RWPE1 (cell line): ENCODE results near the gene CYP2W1.

Experiments used
- CTCF ChIA-PET: fragments of 350-600 bp; sonication (Branson Sonifier 250); formaldehyde crosslinking; extraction: SDS; loops from one replicate; lab custom pipeline; 2021; lab: Yijun Ruan, JAX
- POLR2A ChIA-PET: fragments of 400-600 bp; formaldehyde crosslinking; extraction: SDS; loops from one replicate; lab custom pipeline; 2020; ENCODE audit warnings: antibody characterized with exemption; ENCODE audit not compliant: low non-redundant PET; lab: Yijun Ruan, JAX
- DNase-seq: peaks from one replicate; pipeline ENCODE4 v3.0.0; 2012; ENCODE audit warnings: low spot score
- H3K27ac ChIP-seq: fragments of 450-650 bp; 2 replicates; pipeline ENCODE4 v1.5.1; 2017
- CTCF ChIP-seq: fragments of 450-650 bp; conservative IDR thresholded peaks from 2 replicates; pipeline ENCODE4 v1.5.1; 2017; ENCODE audit warnings: low read depth, mild to moderate bottlenecking

Gene CYP2W1

DNA sequence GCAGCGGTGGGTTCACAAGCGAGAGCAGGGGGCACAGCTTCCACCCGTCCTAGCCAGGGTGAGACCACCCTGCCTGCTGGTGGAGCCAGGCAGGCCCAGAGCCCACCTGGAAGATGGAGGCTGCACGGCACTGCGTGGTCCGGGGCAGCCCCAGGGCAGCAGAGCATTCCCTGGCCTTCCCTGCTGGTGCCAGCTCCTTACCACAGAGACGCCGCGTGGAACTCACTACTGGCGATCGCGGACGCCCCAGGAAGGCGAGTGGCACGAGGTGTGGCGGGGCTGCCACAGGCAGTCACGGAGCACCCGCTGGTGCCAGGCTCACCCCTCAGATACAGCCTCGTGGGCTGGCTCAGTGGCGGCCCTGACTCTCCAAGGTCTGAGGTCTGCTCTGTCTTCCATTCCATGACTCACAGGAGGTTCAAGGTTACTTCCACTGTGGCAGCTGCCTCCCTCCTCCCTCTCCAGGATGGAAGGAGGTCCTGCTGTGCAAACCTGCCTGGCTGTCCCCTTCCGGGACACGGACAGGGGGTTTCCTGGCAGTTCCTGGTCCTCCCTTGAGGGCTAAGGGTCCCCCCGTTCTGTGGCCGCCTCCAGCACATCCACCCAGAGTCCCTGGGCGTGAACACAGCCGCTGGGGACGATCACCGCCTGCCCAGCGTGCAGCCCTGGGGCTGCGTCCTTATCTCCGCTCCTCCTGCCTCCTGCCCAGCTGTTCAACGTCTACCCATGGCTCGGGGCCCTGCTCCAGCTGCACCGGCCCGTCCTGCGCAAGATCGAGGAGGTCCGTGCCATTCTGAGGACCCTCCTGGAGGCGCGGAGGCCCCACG lies 3.1 kb downstream of the CYP2W1 start:
- no peak for DNase-seq
- ChIA-PET CTCF (interaction anchor here (0.6 to 1.5 kb wide), 3 partner anchors 8 to 190 kb away, joined by 3 to 5 read pairs (median 3); no protein-coding TSS in a partner anchor), POLR2A (no interaction called here)
- no peak overlapping the region for H3K27ac ChIP-seq
- TF ChIP-seq CTCF = no peak

DNA sequence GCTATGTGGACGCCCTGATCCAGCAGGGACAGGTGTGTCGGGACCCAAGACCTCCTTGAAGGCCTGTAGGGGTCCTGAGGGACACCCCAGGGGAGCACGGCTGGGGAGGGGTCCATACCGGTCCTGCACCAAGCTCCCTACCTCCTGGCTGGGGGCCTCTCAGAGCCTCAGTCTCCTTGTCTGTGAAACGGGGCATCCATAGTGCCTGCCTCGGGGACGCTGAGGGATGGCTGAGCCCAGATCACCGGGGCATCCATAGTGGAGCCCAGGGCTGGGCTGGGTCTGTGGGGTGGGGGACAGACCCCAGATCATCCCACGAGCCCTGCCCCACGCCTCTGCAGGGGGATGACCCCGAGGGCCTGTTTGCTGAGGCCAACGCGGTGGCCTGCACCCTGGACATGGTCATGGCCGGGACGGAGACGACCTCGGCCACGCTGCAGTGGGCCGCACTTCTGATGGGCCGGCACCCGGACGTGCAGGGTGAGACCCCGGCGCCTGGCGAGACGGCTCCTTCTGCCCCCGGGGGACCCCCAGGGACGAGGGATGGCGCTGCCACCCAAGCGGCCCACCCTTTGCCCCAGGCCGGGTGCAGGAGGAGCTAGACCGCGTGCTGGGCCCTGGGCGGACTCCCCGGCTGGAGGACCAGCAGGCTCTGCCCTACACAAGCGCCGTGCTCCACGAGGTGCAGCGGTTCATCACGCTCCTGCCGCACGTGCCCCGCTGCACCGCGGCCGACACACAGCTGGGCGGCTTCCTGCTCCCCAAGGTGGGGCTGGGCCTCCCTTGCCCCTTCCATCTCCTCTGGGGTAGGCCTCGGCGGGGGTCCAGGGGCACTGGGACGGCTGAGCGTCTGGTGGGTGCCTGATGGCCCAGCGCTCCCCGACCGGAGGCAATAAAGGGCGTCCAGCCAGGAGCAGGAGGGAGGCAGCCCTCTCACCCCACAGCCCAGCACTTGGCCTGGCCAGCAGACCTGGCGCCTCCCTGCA lies 4.1 kb downstream of the CYP2W1 start:
- no peak for TF ChIP-seq CTCF
- DNase-seq = no peak
- ChIA-PET CTCF (no interaction called here), POLR2A (no interaction called here)
- no peak overlapping the region for H3K27ac ChIP-seq

- DNase-seq = no peak
- TF ChIP-seq CTCF = no peak
- H3K27ac ChIP-seq = no peak overlapping the region
- CTCF ChIA-PET = interaction anchor here (0.6 kb wide), 1 partner anchor 26 kb away, joined by 4 read pairs; no protein-coding TSS in a partner anchor
- POLR2A ChIA-PET = no interaction called here
Observed at GRCh38 chr7:987909-988308, 4.9 kb downstream of the CYP2W1 start.

DNA sequence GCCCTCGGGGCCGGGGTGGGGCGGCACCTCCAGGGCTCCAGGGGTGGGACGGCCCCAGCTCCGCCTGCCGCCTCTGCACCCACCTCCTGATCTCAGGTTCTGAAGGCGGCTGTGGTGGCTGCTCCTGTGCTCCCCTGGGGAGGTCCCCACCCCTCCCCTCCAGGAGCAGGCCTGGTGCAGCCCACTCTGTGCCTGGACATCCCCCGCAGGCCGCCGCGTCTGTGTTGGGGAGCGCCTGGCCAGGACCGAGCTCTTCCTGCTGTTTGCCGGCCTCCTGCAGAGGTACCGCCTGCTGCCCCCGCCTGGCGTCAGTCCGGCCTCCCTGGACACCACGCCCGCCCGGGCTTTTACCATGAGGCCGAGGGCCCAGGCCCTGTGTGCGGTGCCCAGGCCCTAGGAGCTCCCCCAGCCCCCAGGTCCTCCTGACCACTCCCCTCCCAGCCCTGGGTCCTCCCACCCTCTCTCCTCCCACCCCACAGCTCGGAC lies 5.5 kb downstream of the CYP2W1 start:
- ChIA-PET POLR2A (no interaction called here), CTCF (interaction anchor here (0.6 kb wide), 2 partner anchors 26 to 92 kb away, joined by 4 to 7 read pairs; no protein-coding TSS in a partner anchor)
- DNase-seq = no peak
- H3K27ac ChIP-seq = no peak overlapping the region
- TF ChIP-seq CTCF = no peak

DNA sequence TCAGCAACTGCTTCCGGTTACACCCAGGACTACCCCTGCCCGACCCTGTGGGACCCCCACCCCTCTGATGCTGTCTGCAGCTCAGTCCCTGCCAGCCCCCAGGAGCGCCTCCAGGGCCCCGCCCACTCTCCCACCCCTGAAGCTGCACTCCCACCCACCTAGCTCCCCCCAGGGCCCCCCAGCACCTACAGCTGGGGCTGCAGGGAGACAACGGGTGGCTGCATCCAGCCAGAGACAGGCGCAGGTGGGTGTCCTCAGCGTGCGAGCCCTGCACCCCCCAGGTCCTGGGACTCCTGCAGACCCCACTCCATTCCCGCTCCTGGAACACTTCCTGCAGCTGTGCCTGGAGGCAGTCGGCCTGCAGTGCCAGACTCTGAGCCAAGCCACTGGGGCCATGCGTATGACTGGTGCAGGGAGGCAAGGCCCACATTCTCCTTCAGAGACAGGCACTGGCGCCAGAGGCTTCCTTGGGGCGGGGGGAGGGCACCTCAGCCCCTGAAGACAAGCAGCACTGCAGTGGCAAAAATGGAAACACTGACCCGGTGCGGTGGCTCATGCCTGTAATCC lies 6.1 kb downstream of the CYP2W1 start:
- H3K27ac ChIP-seq = no peak overlapping the region
- DNase-seq = no peak
- POLR2A ChIA-PET = no interaction called here
- CTCF ChIA-PET = interaction anchor here (0.6 kb wide), 2 partner anchors 91 to 457 kb away, joined by 5 to 7 read pairs; no protein-coding TSS in a partner anchor
- TF ChIP-seq CTCF = no peak
